Neural cell (in vitro differentiated cells): ENCODE data around the gene SHISAL1. TPM values are rescaled to one million over a fixed set of nuclear protein-coding genes. Genes with fewer than 3 reads are reported as not detected.

Source experiments
- H2AFZ ChIP-seq: fragments of 200-600, 300-800 bp; sonication (generic), shearing (Covaris generic); 2 replicates; pipeline ENCODE4 v1.6.0; 2014; ENCODE audit warnings: low read depth, mild to moderate bottlenecking, antibody characterized with exemption, low read length, moderate library complexity
- H3F3A ChIP-seq: fragments of 200-600 bp; shearing (Covaris generic); 2 replicates; pipeline ENCODE4 v1.6.1; 2016; ENCODE audit warnings: mild to moderate bottlenecking, moderate library complexity, mixed read lengths, antibody characterized with exemption, low read length; ENCODE audit not compliant: insufficient read depth, poor library complexity, severe bottlenecking
- H3K27ac ChIP-seq: fragments of 200-600, 300-800 bp; sonication (generic), shearing (Covaris generic); 2 replicates; pipeline ENCODE4 v1.5.1; 2014; ENCODE audit warnings: mild to moderate bottlenecking, low read length, moderate library complexity
- H3K27me3 ChIP-seq: fragments of 300-800, 200-600 bp; sonication (generic), shearing (Covaris generic); 2 replicates; pipeline ENCODE4 v1.6.0; 2014; ENCODE audit warnings: mild to moderate bottlenecking, low read depth, low read length, moderate library complexity; ENCODE audit not compliant: insufficient read depth
- H3K36me3 ChIP-seq: fragments of 300-800, 200-600 bp; sonication (generic), shearing (Covaris generic); 2 replicates; pipeline ENCODE4 v1.5.1; 2014; ENCODE audit warnings: mild to moderate bottlenecking, antibody characterized with exemption, low read length, moderate library complexity; ENCODE audit not compliant: insufficient read depth
- H3K4me2 ChIP-seq: fragments of 300-800, 200-600 bp; sonication (generic), shearing (Covaris generic); 2 replicates; pipeline ENCODE4 v1.6.0; 2014; ENCODE audit warnings: mild to moderate bottlenecking, low read length
- H3K4me3 ChIP-seq: fragments of 300-800, 200-600 bp; sonication (generic), shearing (Covaris generic); 2 replicates; pipeline ENCODE4 v1.5.1; 2014; ENCODE audit warnings: mild to moderate bottlenecking, low read length, moderate library complexity
- H3K79me2 ChIP-seq: fragments of 200-600 bp; shearing (Covaris generic); replicated peaks from 2 replicates; pipeline ENCODE4 v1.6.0; 2014; ENCODE audit warnings: mild to moderate bottlenecking, low read length, moderate library complexity; ENCODE audit not compliant: insufficient read depth
- H3K9ac ChIP-seq: fragments of 300-800, 200-600 bp; sonication (generic), shearing (Covaris generic); 2 replicates; pipeline ENCODE4 v1.6.1; 2016; ENCODE audit warnings: mild to moderate bottlenecking, low read length, mixed read lengths
- H3K9me2 ChIP-seq: fragments of 200-600 bp; shearing (Covaris generic); 2 replicates; pipeline ENCODE4 v1.6.1; 2016; ENCODE audit warnings: mild to moderate bottlenecking, low read length, mixed read lengths; ENCODE audit not compliant: insufficient read depth
- H3K9me3 ChIP-seq: fragments of 200-600, 300-800 bp; sonication (generic), shearing (Covaris generic); 2 replicates; pipeline ENCODE4 v1.6.1; 2016; ENCODE audit warnings: mild to moderate bottlenecking, mixed run types, low read length, moderate library complexity, mixed read lengths
- H4K20me1 ChIP-seq: fragments of 200-600 bp; shearing (Covaris generic); 2 replicates; pipeline ENCODE4 v1.6.1; 2016; ENCODE audit warnings: mild to moderate bottlenecking, mixed run types; ENCODE audit not compliant: insufficient read depth
- CTCF ChIP-seq: fragments of 450-650 bp; IDR thresholded peaks from 2 replicates; pipeline ENCODE4 v1.5.1; 2014; ENCODE audit warnings: antibody characterized with exemption, mild to moderate bottlenecking, moderate library complexity; ENCODE audit not compliant: poor library complexity, severe bottlenecking
- EP300 ChIP-seq: fragments of 450-650 bp; conservative IDR thresholded peaks from 2 replicates; pipeline ENCODE4 v1.6.1; 2014; ENCODE audit warnings: antibody characterized with exemption, mild to moderate bottlenecking, moderate library complexity; ENCODE audit not compliant: poor library complexity, severe bottlenecking
- EZH2 ChIP-seq: fragments of 200-600, 300-800 bp; shearing (Covaris generic), sonication (generic); IDR thresholded peaks from 2 replicates; pipeline ENCODE4 v1.6.1; 2014; ENCODE audit warnings: antibody characterized with exemption, low read length, borderline replicate concordance, mild to moderate bottlenecking; ENCODE audit not compliant: insufficient read depth, poor library complexity, severe bottlenecking
- MXI1 ChIP-seq: fragments of 450-650 bp; conservative IDR thresholded peaks from 2 replicates; pipeline ENCODE4 v1.6.1; 2014; ENCODE audit warnings: antibody characterized with exemption, mild to moderate bottlenecking; ENCODE audit not compliant: poor library complexity, severe bottlenecking
- POLR2AphosphoS5 ChIP-seq: IDR thresholded peaks from 2 replicates; pipeline ENCODE4 v1.6.1; 2012
- RAD21 ChIP-seq: fragments of 450-650 bp; conservative IDR thresholded peaks from 2 replicates; pipeline ENCODE4 v1.6.1; 2014; ENCODE audit warnings: antibody characterized with exemption, mild to moderate bottlenecking, moderate library complexity
- REST ChIP-seq: IDR thresholded peaks from 2 replicates; pipeline ENCODE4 v1.6.1; 2012; ENCODE audit warnings: borderline replicate concordance
- SMC3 ChIP-seq: fragments of 450-650 bp; conservative IDR thresholded peaks from 2 replicates; pipeline ENCODE4 v1.6.1; 2014; ENCODE audit warnings: antibody characterized with exemption, mild to moderate bottlenecking, moderate library complexity; ENCODE audit not compliant: poor library complexity
- TAF1 ChIP-seq: IDR thresholded peaks from 2 replicates; pipeline ENCODE4 v1.6.1; 2012; ENCODE audit warnings: low read depth
- polyA plus RNA-seq: library from polyadenylated mRNA; depleted of rRNA; stranded (reverse); fragments of >200 nt; gene quantifications from 2 replicates; pipeline ENCODE4 v1.2.3, GENCODE V29; 2014

Gene SHISAL1
- polyA plus RNA-seq, 1 donor from 2014 or later, result 15.4 TPM

DNA sequence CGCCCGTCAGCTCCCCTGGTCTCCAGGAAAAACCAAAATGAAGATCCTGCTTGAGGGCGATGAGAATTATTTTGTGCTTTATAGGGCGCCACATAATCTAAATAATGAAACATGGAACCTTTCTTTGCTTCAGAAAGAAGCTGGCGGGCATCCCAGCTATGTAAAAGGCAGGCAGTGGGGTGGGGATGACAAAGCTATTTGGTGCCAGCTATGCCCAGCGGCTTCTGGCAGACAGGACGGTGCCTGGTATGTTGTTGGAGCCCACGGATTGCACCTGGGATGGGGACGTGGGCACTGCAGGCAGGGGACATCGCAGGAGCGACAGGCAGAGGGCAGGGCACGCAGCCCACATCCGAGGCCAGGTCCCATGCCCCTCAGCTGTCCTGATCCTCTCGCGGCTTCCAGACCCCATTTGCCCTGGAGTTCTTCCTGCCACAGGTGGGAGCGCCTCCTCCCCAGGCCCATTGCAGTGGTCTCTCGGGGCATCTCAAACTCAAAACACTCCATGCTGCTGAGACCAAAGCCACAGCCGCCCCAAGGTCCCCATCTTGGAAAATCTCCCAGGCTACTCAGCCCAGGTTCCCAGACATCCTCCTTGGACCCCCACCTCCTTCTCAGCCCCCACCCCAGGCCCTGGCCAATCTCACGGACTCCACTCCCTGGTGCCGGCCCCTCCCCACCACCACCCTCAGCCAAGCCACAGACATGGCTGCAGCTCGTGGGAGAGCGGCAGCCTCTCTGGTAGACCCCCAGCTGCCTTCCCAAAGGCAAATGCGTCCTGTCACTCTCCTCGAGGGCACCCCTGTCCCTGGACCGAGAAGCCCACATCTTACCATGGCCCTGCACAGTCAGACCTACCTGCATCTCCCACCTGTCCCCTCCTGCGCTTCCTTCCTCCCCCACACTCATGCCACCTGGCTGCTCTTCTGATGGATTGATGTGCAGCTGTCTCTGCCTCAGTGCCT, 45.7 kb downstream of the SHISAL1 start:
- TF ChIP-seq SMC3, result no peak
- TF ChIP-seq EP300, result no peak
- TF ChIP-seq POLR2AphosphoS5, result no peak
- no peak for TF ChIP-seq RAD21
- no peak for TF ChIP-seq EZH2
- no peak for TF ChIP-seq REST
- no peak for TF ChIP-seq MXI1
- no peak for TF ChIP-seq TAF1
- no peak for TF ChIP-seq CTCF
- Histone ChIP-seq H3K4me2 (no peak overlapping the region), H3K4me3 (no peak overlapping the region), H3K79me2 (no peaks in the 10 kb centered on the region), H4K20me1 (no peaks in the 10 kb centered on the region), H3K36me3 (no peaks in the 10 kb centered on the region), H3K9me3 (no peaks in the 10 kb centered on the region), H3F3A (no peaks in the 10 kb centered on the region), H3K27ac (no peak overlapping the region), H3K9me2 (no peaks in the 10 kb centered on the region), H3K9ac (no peak overlapping the region), H2AFZ (no peak overlapping the region), H3K27me3 (no peaks in the 10 kb centered on the region)

- Histone ChIP-seq H3K27ac (no peak overlapping the region), H3K27me3 (no peaks in the 10 kb centered on the region), H3F3A (no peaks in the 10 kb centered on the region), H2AFZ (no peak overlapping the region), H4K20me1 (no peaks in the 10 kb centered on the region), H3K9me3 (no peaks in the 10 kb centered on the region), H3K79me2 (no peaks in the 10 kb centered on the region), H3K36me3 (no peaks in the 10 kb centered on the region), H3K9me2 (no peaks in the 10 kb centered on the region), H3K4me2 (no peak overlapping the region), H3K4me3 (no peak overlapping the region), H3K9ac (no peak overlapping the region)
- TF ChIP-seq MXI1 (no peak), EP300 (no peak), SMC3 (no peak), POLR2AphosphoS5 (no peak), RAD21 (no peak), TAF1 (no peak), EZH2 (no peak), CTCF (no peak), REST (no peak)
Observed at GRCh38 chr22:44263547-44263946, 49.2 kb downstream of the SHISAL1 start.
